MV-4-11 (cell line): ENCODE results near the gene NDEL1.

Experiments used
- DNase-seq: peaks from one replicate; lab custom pipeline; 2025; lab: John Stamatoyannopoulos, UW

NDEL1 gene

DNA sequence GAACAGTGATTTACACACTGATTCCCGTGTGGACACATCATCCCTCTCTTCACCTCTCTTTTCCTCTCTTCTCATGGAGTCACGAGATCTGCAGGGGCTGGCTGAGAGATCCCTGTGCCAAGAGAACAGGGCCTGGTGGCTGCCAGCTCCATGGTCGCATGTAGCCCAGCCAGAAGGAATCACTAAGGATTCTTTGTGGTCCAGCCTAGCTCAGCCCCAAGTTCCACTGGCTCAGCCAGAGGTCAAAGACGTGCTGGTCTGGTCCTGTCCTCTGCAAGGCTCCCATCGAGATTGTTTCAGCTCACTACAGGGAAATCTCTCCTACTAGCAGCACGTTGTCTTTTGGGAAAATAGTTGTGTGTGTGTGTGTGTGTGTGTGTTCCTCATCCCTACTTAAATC lies 66.4 kb downstream of the NDEL1 start:
- DNase-seq = no peak

DNA sequence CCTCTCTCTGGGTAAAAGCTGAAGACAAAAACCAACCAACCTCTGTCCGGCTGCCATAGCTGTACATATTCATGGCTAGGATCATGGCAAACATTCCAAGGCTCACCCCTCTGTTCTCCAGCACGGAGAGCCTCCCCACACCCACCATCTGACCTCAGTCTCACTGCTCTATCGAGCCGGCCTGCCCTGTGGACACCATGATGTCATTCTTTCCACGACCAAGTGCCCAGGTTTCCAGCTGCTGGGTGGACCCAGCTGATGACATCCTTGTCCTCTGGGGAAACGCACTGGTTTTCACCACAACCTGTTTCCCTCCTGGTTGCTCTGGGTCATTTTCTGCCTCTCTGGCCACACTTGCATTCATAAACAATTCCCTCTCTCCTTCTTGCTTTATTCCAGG lies 67.7 kb downstream of the NDEL1 start:
- no peak for DNase-seq

GRCh38 chr17:8503807-8504206 lies 68.1 kb downstream of the NDEL1 start:
- no peak for DNase-seq

- no peak for DNase-seq
Observed at GRCh38 chr17:8504460-8505207, 69.0 kb downstream of the NDEL1 start.

DNA sequence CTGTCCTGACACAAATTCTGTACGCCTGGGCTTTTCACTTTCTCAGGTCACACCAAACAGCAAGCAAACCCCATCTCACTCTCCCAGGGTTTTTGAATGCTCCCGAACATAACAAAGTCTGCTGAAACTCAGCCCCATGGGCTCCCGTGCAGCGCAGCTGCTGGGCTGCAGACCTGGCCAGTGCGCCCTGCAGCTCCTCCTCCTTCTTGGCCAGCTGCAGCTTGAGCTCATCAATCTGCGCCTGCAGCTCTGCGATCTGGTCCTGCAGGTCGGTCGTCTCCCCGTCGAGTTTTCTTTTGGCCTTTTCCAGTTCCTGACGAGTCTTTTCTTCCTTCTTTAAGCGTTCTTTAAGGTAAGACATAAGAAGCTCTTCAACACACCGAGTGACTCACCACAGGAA lies 70.5 kb downstream of the NDEL1 start:
- DNase-seq = no peak

DNA sequence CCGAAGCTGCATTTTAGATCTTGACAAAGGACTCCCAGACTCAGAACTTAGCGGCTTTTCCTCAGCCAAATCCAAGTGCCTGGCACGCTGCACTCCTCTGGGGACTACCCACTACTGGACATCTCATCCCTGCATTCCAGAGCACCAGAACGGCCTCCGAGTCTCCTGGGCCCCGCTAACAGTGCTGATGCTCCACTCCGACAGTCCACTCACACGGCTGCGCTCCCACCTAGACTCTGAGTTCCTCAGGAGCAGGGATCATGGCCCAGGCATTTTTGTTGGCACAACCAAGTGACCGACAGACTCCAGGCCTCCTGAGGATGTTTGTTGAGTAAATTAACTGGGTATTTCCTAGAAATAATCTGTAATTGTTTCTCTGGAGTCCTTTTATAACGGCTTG lies 79.1 kb downstream of the NDEL1 start:
- no peak for DNase-seq
